ENCODE results near the gene RAF1. TPM values are rescaled to one million over a fixed set of nuclear protein-coding genes. Genes with fewer than 3 reads are reported as not detected.

The RAF1 gene
- total and polyA plus RNA-seq, 2 of the 8 experiments (the other 6 are each of a cell fraction or from before 2014, with no cell fraction given) = 103 to 118 TPM

- no peak for TF ChIP-seq CHD7 (IDR thresholded peaks at IDR 0.05; ENCODE audit: insufficient replicate concordance, low read length)
- no peak for TF ChIP-seq HDAC2 (IDR thresholded peaks at IDR 0.05; ENCODE audit: borderline replicate concordance in 1 of 2, low read depth in 2 of 2, low read length in 2 of 2)
- TF ChIP-seq RBBP5 (IDR thresholded peaks at IDR 0.05; ENCODE audit: borderline replicate concordance, low read depth, low read length) = no peak
- no peak for TF ChIP-seq TAF7 (optimal IDR thresholded peaks at IDR 0.05; ENCODE audit: borderline replicate concordance, low read depth, low read length)
- no peak for TF ChIP-seq JUND (IDR thresholded peaks at IDR 0.05; ENCODE audit: low read length)
- TF ChIP-seq PHF8 (conservative IDR thresholded peaks at IDR 0.05; ENCODE audit: low read depth, low read length) = no peak
- no peak for TF ChIP-seq EP300 (IDR thresholded peaks at IDR 0.05; ENCODE audit: borderline replicate concordance in 1 of 2, low read depth in 2 of 2, low read length in 2 of 2)
- TF ChIP-seq CHD1 (IDR thresholded peaks at IDR 0.05; ENCODE audit: low read depth, low read length) = no peak
- no peak for TF ChIP-seq CHD2 (IDR thresholded peaks at IDR 0.05; ENCODE audit: low read length)
- no peak for TF ChIP-seq KDM5A (IDR thresholded peaks at IDR 0.05; ENCODE audit: low read length)
Observed at GRCh38 chr3:12549971-12550760, 113.8 kb downstream of the RAF1 start (continued).
